LNCaP clone FGC (cell line): Measurements from ENCODE around the gene CDC14A.

Experiments used
- DNase-seq: peaks from one replicate; pipeline ENCODE4 v3.0.0-alpha.2; 2011; ENCODE audit warnings: low read depth
- H3K4me3 ChIP-seq: 2 replicates; pipeline ENCODE4 v1.5.1; 2011; ENCODE audit warnings: mild to moderate bottlenecking, low read depth, low read length, control low read depth
- TF ChIP-seq, protein P1 (sequence below): IDR thresholded peaks from 2 replicates; pipeline ENCODE4 v1.5.1; 2012; ENCODE audit warnings: mild to moderate bottlenecking; ENCODE audit not compliant: control insufficient read depth, insufficient read depth; ENCODE audit errors: extremely low read depth

Gene CDC14A

GRCh38 chr1:100463791-100464424 is 111.6 kb downstream of the CDC14A start:
- TF ChIP-seq, protein P1, sequence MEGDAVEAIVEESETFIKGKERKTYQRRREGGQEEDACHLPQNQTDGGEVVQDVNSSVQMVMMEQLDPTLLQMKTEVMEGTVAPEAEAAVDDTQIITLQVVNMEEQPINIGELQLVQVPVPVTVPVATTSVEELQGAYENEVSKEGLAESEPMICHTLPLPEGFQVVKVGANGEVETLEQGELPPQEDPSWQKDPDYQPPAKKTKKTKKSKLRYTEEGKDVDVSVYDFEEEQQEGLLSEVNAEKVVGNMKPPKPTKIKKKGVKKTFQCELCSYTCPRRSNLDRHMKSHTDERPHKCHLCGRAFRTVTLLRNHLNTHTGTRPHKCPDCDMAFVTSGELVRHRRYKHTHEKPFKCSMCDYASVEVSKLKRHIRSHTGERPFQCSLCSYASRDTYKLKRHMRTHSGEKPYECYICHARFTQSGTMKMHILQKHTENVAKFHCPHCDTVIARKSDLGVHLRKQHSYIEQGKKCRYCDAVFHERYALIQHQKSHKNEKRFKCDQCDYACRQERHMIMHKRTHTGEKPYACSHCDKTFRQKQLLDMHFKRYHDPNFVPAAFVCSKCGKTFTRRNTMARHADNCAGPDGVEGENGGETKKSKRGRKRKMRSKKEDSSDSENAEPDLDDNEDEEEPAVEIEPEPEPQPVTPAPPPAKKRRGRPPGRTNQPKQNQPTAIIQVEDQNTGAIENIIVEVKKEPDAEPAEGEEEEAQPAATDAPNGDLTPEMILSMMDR = peak; percentile 83
- DNase-seq = no peak
- H3K4me3 ChIP-seq = no peak overlapping the region

- TF ChIP-seq, protein P1 = no peak
- DNase-seq = no peak
Measured at GRCh38 chr1:100469578-100469977, 117.3 kb downstream of the CDC14A start.

DNA sequence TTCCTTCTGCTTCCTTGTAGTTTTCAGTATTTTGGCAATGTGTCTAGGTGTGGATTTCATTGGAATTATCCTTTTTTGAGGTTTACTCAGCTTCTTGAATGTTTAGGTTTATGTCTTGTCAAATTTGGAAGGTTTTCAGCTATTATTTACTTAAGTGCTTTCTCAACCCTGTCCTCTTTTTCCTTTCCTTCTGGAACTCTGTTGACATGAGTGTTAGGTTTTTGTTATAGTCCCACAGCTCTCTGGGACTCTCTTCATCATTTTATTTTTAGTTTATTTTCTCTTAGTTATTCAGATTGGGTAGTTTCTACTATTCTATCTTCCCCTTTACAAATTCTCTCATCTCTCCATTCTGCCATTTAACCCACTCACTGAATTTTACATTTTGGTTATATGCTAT is 122.5 kb downstream of the CDC14A start:
- DNase-seq = no peak
- no peak overlapping the region for H3K4me3 ChIP-seq
- TF ChIP-seq, protein P1 = no peak

More at GRCh38 chr1:100469578-100469977, 117.3 kb downstream of the CDC14A start:
- H3K4me3 ChIP-seq = no peak overlapping the region

GRCh38 chr1:100476735-100477290 is 124.5 kb downstream of the CDC14A start:
- no peak for DNase-seq
- TF ChIP-seq, protein P1 = no peak
- no peak overlapping the region for H3K4me3 ChIP-seq

DNA sequence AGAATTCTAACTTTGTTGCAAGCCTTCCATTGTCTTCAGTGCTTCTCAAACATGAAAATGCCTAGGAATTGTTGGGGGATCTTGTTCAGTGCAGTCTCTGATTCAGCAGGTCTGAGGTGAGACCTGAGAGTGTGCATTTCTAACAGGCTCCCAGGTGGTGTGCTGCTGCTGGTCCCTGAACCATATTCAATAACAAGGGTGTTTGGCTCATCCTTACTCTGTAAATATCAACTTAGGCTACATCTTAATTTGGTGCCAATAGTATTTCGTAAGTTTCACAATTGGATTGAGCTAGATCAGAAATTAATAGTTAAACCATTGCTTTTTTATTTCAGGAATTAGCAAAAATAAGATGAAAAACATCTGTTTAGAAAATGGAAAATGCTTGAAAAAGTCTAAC is 126.5 kb downstream of the CDC14A start:
- no peak overlapping the region for H3K4me3 ChIP-seq
- no peak for DNase-seq
- TF ChIP-seq, protein P1 = no peak

DNA sequence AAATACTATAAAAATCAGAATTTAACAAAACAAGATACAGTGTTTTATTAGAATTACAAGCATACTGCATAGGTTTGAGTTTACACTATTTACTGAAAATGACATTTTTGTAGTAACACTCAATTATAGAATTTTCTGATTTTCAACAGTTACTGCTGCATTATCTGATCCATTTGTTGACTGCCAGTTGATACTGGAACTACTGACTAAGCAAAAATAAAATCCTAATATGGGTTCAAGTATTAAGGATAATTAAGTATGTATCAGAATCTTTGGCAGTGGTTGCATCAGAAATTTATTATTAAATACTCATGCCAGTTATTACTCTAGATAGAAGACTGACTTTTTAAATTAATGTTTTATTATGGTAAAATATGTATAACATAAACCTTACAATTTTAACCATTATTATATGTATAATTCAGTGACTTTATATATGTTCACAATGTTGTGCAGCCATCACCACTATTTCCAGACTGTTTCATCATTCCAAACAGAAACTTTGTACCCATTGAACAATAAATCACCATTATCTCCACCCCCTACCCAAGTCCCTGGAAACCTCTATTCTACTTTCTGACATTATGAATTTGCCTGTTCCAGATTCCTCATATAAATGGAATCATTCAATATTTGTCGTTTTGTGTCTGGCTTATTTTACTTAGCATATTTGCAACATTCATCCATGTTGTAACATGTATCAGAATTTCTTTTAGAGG is 127.5 kb downstream of the CDC14A start:
- H3K4me3 ChIP-seq = no peak overlapping the region
- TF ChIP-seq, protein P1 = no peak
- DNase-seq = no peak
